A172 (cell line): ENCODE results near the gene NUFIP2. TPM values are rescaled to one million over a fixed set of nuclear protein-coding genes. Genes with fewer than 3 reads are reported as not detected.
"Not testable (repeated sequence)": the region's sequence is repeated elsewhere in the genome, so short reads cannot be mapped to it uniquely, and the experiment has no call there.

ENCODE experiments used
- DNase-seq: peaks from one replicate; pipeline ENCODE4 v3.0.0-alpha.2; 2015; ENCODE audit warnings: low spot score
- total RNA-seq: library from RNA; depleted of rRNA; stranded (reverse); fragments of >200 nt; shearing (Covaris generic); gene quantifications from 2 replicates; pipeline ENCODE4 v1.2.3, GENCODE V29; 2014

The NUFIP2 gene
- total RNA-seq, 1 experiment from 2014 or later = 59.3 TPM

- DNase-seq = no peak
These were observed 55.7 kb downstream of the NUFIP2 start for GRCh38 chr17:29238133-29238850.

- DNase-seq = no peak
These were observed 56.3 kb downstream of the NUFIP2 start for GRCh38 chr17:29237476-29238132.

- no peak for DNase-seq
These were observed 58.0 kb downstream of the NUFIP2 start for GRCh38 chr17:29235904-29236303.

GRCh38 chr17:29234972-29235371 is 59.0 kb downstream of the NUFIP2 start:
- DNase-seq = not testable (repeated sequence)

GRCh38 chr17:29233301-29233700 is 60.6 kb downstream of the NUFIP2 start:
- DNase-seq = no peak

GRCh38 chr17:29225396-29225795 is 68.6 kb downstream of the NUFIP2 start:
- DNase-seq = no peak

- DNase-seq = not testable (repeated sequence)
These were observed 72.6 kb downstream of the NUFIP2 start for GRCh38 chr17:29221338-29221737.

GRCh38 chr17:29219378-29220047 is 74.4 kb downstream of the NUFIP2 start:
- peak; percentile 85 for DNase-seq

GRCh38 chr17:29216856-29217255 is 77.1 kb downstream of the NUFIP2 start:
- no peak for DNase-seq

GRCh38 chr17:29216181-29216580 is 77.8 kb downstream of the NUFIP2 start:
- no peak for DNase-seq

- DNase-seq = peak; percentile 41
These were observed 78.2 kb downstream of the NUFIP2 start for GRCh38 chr17:29215717-29216116.

GRCh38 chr17:29215174-29215573 is 78.8 kb downstream of the NUFIP2 start:
- no peak for DNase-seq

GRCh38 chr17:29214215-29215146 is 79.5 kb downstream of the NUFIP2 start:
- DNase-seq = no peak

- DNase-seq = peak; percentile 24
These were observed 81.2 kb downstream of the NUFIP2 start for GRCh38 chr17:29212681-29213121.

GRCh38 chr17:29212094-29212631 is 81.8 kb downstream of the NUFIP2 start:
- DNase-seq = no peak

GRCh38 chr17:29210879-29211278 is 83.1 kb downstream of the NUFIP2 start:
- no peak for DNase-seq

- DNase-seq = no peak
These were observed 84.9 kb downstream of the NUFIP2 start for GRCh38 chr17:29209073-29209472.

- no peak for DNase-seq
These were observed 86.0 kb downstream of the NUFIP2 start for GRCh38 chr17:29207975-29208374.
